ENCODE measurements around the gene TIMM21.

The TIMM21 gene, protein sequence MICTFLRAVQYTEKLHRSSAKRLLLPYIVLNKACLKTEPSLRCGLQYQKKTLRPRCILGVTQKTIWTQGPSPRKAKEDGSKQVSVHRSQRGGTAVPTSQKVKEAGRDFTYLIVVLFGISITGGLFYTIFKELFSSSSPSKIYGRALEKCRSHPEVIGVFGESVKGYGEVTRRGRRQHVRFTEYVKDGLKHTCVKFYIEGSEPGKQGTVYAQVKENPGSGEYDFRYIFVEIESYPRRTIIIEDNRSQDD

DNA sequence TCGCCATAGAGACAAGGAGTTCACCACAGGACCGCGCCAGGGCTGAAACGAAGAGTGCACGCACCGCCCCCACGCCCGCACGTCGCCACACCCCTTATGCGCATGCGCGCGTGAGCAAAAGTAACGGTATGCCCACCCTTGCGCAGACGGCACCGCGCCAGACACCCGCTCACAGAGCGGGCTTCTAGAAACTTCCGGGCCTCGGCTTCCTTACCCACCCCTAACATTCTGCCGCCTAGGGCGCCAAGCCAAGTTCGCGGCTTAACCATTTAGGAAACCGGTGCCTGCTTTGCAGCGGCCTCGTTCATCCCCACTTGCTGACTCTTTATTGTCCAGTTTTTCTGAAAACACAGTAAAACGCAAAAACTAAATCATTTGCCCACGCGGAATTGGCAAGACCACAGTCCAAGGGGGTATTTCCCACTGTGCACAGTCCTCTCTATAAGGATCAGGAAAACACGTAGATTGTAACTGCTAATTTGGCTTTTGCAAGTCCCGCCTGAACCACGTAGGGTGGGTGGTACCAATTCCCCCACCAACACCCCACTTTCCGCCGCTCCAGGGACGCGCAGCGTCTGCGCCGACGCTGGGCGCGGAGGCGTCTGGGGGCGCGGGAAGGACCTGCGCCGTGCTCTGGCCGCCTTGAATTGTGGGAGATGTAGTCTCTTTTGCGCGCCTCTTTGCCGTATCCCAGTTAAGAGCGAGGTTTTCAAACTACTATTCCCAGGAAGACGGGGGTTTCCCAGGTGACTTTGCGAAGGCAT, at the start of gene TIMM21, which contains the start of gene FBXO15:
TSS of gene TIMM21 (plus strand) at position 745 of the 764 bp plus-strand sequence. CDS start 286 bp downstream, outside the sequence.
TSS of gene FBXO15 (minus strand) at position 56 of the 764 bp plus-strand sequence. CDS start at position 7, 49 bp downstream.
- peak within 1 kb of the TSS; percentile 100 for H3K4me3 ChIP-seq (ENCODE audit: low read depth, low read length)
- peak; percentile 97 for DNase-seq (ENCODE audit: low read depth)
- peak; percentile 67; the same call in 1 of the 2 replicates for TF ChIP-seq MYC (IDR thresholded peaks at IDR 0.05; ENCODE audit: low read depth, low read length)
- TF ChIP-seq, protein P1, sequence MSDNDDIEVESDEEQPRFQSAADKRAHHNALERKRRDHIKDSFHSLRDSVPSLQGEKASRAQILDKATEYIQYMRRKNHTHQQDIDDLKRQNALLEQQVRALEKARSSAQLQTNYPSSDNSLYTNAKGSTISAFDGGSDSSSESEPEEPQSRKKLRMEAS (IDR thresholded peaks at IDR 0.05; ENCODE audit: low read depth, low read length) = peak; percentile 36
- peak; percentile 64 for TF ChIP-seq POLR2A (IDR thresholded peaks at IDR 0.05; ENCODE audit: extremely low read depth, insufficient read length)
- TF ChIP-seq, protein P2, sequence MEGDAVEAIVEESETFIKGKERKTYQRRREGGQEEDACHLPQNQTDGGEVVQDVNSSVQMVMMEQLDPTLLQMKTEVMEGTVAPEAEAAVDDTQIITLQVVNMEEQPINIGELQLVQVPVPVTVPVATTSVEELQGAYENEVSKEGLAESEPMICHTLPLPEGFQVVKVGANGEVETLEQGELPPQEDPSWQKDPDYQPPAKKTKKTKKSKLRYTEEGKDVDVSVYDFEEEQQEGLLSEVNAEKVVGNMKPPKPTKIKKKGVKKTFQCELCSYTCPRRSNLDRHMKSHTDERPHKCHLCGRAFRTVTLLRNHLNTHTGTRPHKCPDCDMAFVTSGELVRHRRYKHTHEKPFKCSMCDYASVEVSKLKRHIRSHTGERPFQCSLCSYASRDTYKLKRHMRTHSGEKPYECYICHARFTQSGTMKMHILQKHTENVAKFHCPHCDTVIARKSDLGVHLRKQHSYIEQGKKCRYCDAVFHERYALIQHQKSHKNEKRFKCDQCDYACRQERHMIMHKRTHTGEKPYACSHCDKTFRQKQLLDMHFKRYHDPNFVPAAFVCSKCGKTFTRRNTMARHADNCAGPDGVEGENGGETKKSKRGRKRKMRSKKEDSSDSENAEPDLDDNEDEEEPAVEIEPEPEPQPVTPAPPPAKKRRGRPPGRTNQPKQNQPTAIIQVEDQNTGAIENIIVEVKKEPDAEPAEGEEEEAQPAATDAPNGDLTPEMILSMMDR (IDR thresholded peaks at IDR 0.05; ENCODE audit: low read depth, low read length) = no peak

DNA sequence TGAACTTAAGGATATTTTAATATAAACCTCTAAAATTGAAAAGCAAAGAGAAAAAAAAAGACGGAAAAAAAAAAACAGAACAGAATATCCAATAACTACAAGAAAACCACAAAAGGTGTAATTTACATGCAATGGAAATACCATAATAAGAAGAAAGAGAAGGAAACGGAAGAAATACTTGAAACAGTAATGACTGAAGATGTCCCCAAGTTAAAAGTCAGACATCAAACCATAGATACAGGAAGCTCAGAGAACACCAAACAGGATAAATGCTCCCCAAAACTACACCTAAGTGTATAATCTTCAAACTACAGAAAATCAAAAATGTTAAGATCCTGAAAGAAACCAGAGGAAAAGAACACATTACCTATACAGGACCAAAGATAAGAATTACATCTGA, 39.9 kb upstream of the TIMM21 start:
- H3K4me3 ChIP-seq (ENCODE audit: low read depth, low read length) = no peak overlapping the region
- TF ChIP-seq MYC (IDR thresholded peaks at IDR 0.05; ENCODE audit: low read depth, low read length) = no peak
- TF ChIP-seq, protein P1 (IDR thresholded peaks at IDR 0.05; ENCODE audit: low read depth, low read length) = no peak
- TF ChIP-seq, protein P2 (IDR thresholded peaks at IDR 0.05; ENCODE audit: low read depth, low read length) = no peak
- TF ChIP-seq POLR2A (IDR thresholded peaks at IDR 0.05; ENCODE audit: extremely low read depth, insufficient read length) = no peak
- DNase-seq (ENCODE audit: low read depth) = no peak

DNA sequence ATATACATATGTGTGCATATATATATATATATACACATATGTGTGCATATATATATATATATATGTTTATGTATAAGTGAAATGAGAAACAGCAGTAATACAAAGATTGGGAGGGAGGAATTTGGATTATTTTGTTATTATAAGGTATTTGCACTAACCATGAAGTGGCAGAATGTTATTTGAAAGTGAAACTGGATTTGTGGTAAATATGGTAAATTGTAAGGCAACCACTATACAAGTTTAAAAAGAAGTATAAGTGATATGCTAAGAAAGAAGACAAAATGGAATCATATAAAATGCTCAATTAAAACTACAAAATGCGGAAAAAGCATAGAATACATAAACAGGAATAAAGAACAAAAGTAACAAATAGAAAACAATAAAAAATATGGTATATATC, 38.2 kb upstream of the TIMM21 start:
- DNase-seq (ENCODE audit: low read depth) = no peak

DNA sequence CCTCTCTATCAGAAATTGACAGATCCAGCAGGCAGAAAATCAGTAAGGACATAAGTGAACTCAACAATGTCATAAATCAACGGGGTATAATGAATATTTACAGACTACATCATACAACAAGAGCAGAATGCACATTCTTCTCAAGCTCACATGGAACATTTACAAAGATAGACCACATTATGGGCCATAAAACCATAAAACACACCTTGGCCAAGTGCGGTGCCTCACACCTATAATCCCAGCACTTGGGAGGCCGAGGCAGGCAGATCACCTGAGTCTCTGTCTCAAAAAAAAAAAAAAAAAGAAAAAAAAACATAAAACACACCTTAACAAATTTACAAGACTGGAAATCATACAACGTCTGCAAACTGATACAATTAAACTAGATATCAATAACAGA, 37.3 kb upstream of the TIMM21 start:
- TF ChIP-seq POLR2A (IDR thresholded peaks at IDR 0.05; ENCODE audit: extremely low read depth, insufficient read length) = no peak
- TF ChIP-seq, protein P1 (IDR thresholded peaks at IDR 0.05; ENCODE audit: low read depth, low read length) = no peak
- TF ChIP-seq, protein P2 (IDR thresholded peaks at IDR 0.05; ENCODE audit: low read depth, low read length) = no peak
- no peak for TF ChIP-seq MYC (IDR thresholded peaks at IDR 0.05; ENCODE audit: low read depth, low read length)
- no peak for DNase-seq (ENCODE audit: low read depth)
- no peak overlapping the region for H3K4me3 ChIP-seq (ENCODE audit: low read depth, low read length)

More for the DNA sequence above, 38.2 kb upstream of the TIMM21 start:
- TF ChIP-seq MYC (IDR thresholded peaks at IDR 0.05; ENCODE audit: low read depth, low read length) (no peak), POLR2A (IDR thresholded peaks at IDR 0.05; ENCODE audit: extremely low read depth, insufficient read length) (no peak)
- TF ChIP-seq, protein P1 (IDR thresholded peaks at IDR 0.05; ENCODE audit: low read depth, low read length) = no peak
- TF ChIP-seq, protein P2 (IDR thresholded peaks at IDR 0.05; ENCODE audit: low read depth, low read length) = no peak
- no peak overlapping the region for H3K4me3 ChIP-seq (ENCODE audit: low read depth, low read length)

DNA sequence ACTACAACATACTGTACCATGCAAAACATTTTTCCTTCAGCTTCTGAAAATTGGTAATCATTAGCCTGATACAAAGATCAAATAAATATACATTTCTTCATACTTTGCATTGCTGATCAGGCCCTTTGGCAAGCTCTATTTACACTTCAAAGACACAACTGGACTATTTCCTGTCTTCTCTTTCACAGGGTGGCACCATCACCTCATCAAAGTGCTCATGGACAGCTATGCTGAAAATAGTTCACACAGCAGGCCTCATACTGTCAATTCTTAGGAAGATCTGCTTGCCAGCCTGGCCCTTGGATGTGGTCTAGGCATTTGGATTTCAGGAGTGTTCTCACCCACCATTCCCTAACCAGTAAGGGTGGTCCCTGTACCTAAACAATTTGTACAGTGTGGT, 34.6 kb upstream of the TIMM21 start:
- no peak overlapping the region for H3K4me3 ChIP-seq (ENCODE audit: low read depth, low read length)
- no peak for DNase-seq (ENCODE audit: low read depth)
- TF ChIP-seq, protein P2 (IDR thresholded peaks at IDR 0.05; ENCODE audit: low read depth, low read length) = no peak
- TF ChIP-seq, protein P1 (IDR thresholded peaks at IDR 0.05; ENCODE audit: low read depth, low read length) = no peak
- no peak for TF ChIP-seq MYC (IDR thresholded peaks at IDR 0.05; ENCODE audit: low read depth, low read length)
- TF ChIP-seq POLR2A (IDR thresholded peaks at IDR 0.05; ENCODE audit: extremely low read depth, insufficient read length) = no peak
